HCT116 (cell line): Measurements from ENCODE around the gene ATP6AP1. TPM values are rescaled to one million over a fixed set of nuclear protein-coding genes. Genes with fewer than 3 reads are reported as not detected.

ENCODE experiments used
- ATAC-seq: fragments of 200-7000 bp; cut with Tn5 transposase; 2 replicates; pipeline ENCODE4 v1.9.1; 2020; ENCODE audit warnings: mild to moderate bottlenecking, moderate library complexity
- BruUV-seq: library from RNA; stranded (reverse); fragments of 400-500 nt; replicated peaks from 2 replicates; lab custom pipeline; 2021; lab: Mats Ljungman, UMichigan
- CTCF ChIA-PET: fragments of 300-600 bp; sonication (Branson Sonifier 250); formaldehyde crosslinking; loops from one replicate; lab custom pipeline; 2021; ENCODE audit warnings: antibody characterized with exemption; lab: Charles Lee
- POLR2A ChIA-PET: fragments of 300-600, 350-600 bp; sonication (Branson Sonifier 250); formaldehyde crosslinking; loops from one replicate; lab custom pipeline; 2021; ENCODE audit warnings: antibody characterized with exemption; lab: Charles Lee
- RAD21 ChIA-PET, 2 experiments: fragments of 300-600 bp; sonication (Branson Sonifier 250); formaldehyde crosslinking; loops; one replicate each; lab custom pipeline; 2023; ENCODE audit warnings: low total read pairs in 2 of 2; ENCODE audit not compliant: uncharacterized antibody in 2 of 2, unreplicated experiment in 2 of 2, low non-redundant PET in 1 of 2; lab: Charles Lee
- DNase-seq: peaks from one replicate; pipeline ENCODE4 v3.0.0-alpha.2; 2010; ENCODE audit warnings: low read depth, low spot score
- H2AFZ ChIP-seq: fragments of 200-600 bp; shearing (Covaris generic), sonication (generic); 2 replicates; pipeline ENCODE4 v1.6.1; 2017; ENCODE audit warnings: low read depth, mixed run types, mixed read lengths, antibody characterized with exemption, low read length; ENCODE audit not compliant: poor library complexity, severe bottlenecking
- H3K27ac ChIP-seq: 2 replicates; pipeline ENCODE4 v1.5.1; 2012; ENCODE audit warnings: low read depth, low read length
- H3K27me3 ChIP-seq: fragments of 200-600 bp; sonication (generic); 2 replicates; pipeline ENCODE4 v1.6.1; 2016; ENCODE audit warnings: mixed run types, low read length, mixed read lengths; ENCODE audit not compliant: insufficient read depth
- H3K36me3 ChIP-seq, 2 experiments: fragments of 200-500 bp in 1 of 2; fragments of 200-600 bp in 1 of 2; sonication (Bioruptor generic) in 1 of 2; sonication (generic) in 1 of 2; 2 replicates each; pipeline versions ENCODE4 v1.5.1 to v1.6.1; 2014 to 2016; ENCODE audit warnings: low read length in 2 of 2, inconsistent platforms in 1 of 2, mixed read lengths in 1 of 2, mixed run types in 1 of 2; ENCODE audit not compliant: insufficient read depth in 2 of 2, control insufficient read depth in 1 of 2
- H3K4me1 ChIP-seq, 2 experiments: fragments of 200-600 bp in 1 of 2; sonication (generic) in 1 of 2; 2 replicates each; pipeline versions ENCODE4 v1.5.1 to v1.6.1; 2012 to 2017; ENCODE audit warnings: low read length in 2 of 2, inconsistent platforms in 1 of 2, mild to moderate bottlenecking in 1 of 2, mixed read lengths in 1 of 2, mixed run types in 1 of 2, moderate library complexity in 1 of 2; ENCODE audit not compliant: insufficient read depth in 2 of 2, control insufficient read depth in 1 of 2
- H3K4me2 ChIP-seq: fragments of 200-600 bp; sonication (generic); 2 replicates; pipeline ENCODE4 v1.6.1; 2017; ENCODE audit warnings: mixed run types, low read length, mixed read lengths
- H3K4me3 ChIP-seq, 2 experiments: fragments of 200-600 bp in 1 of 2; sonication (generic) in 1 of 2; replicated peaks in 1 of 2; 2 replicates each; pipeline ENCODE4 v1.5.1; 2011 to 2016; ENCODE audit warnings: low read length in 2 of 2, control low read depth in 1 of 2, low read depth in 1 of 2, mild to moderate bottlenecking in 1 of 2, mixed read lengths in 1 of 2, mixed run types in 1 of 2
- H3K79me2 ChIP-seq: fragments of 200-600 bp; sonication (generic); 2 replicates; pipeline ENCODE4 v1.6.1; 2017; ENCODE audit warnings: mild to moderate bottlenecking, mixed run types, low read length, moderate library complexity, mixed read lengths; ENCODE audit not compliant: insufficient read depth
- H3K9ac ChIP-seq: fragments of 200-600 bp; sonication (generic); 2 replicates; pipeline ENCODE4 v1.6.1; 2016; ENCODE audit warnings: low read length, mixed read lengths
- H3K9me2 ChIP-seq: fragments of 200-600 bp; sonication (generic), shearing (Covaris generic); 2 replicates; pipeline ENCODE4 v1.6.1; 2017; ENCODE audit warnings: mixed run types, mild to moderate bottlenecking, moderate library complexity; ENCODE audit not compliant: insufficient read depth
- H3K9me3 ChIP-seq, 2 experiments: fragments of 200-500 bp in 1 of 2; fragments of 200-600 bp in 1 of 2; sonication (Bioruptor generic) in 1 of 2; sonication (generic) in 1 of 2; 2 replicates each; pipeline ENCODE4 v1.6.1; 2014 to 2017; ENCODE audit warnings: low read length in 2 of 2, mixed read lengths in 2 of 2, inconsistent platforms in 1 of 2, low read depth in 1 of 2, mild to moderate bottlenecking in 1 of 2, mixed run types in 1 of 2, moderate library complexity in 1 of 2; ENCODE audit not compliant: control insufficient read depth in 1 of 2, insufficient read depth in 1 of 2
- H4K20me1 ChIP-seq: fragments of 200-600 bp; sonication (generic), shearing (Covaris generic); 2 replicates; pipeline ENCODE4 v1.6.1; 2017; ENCODE audit warnings: mixed run types, mild to moderate bottlenecking, moderate library complexity; ENCODE audit not compliant: insufficient read depth
- ATF3 ChIP-seq: IDR thresholded peaks from 2 replicates; pipeline ENCODE4 v1.6.1; 2012
- CEBPB ChIP-seq: IDR thresholded peaks from 2 replicates; pipeline ENCODE4 v1.6.1; 2012; ENCODE audit warnings: low read depth
- ELF1 ChIP-seq: IDR thresholded peaks from 2 replicates; pipeline ENCODE4 v1.6.1; 2012; ENCODE audit warnings: low read depth, borderline replicate concordance
- EZH2 ChIP-seq: fragments of 200-600 bp; sonication (generic); IDR thresholded peaks from 2 replicates; pipeline ENCODE4 v1.6.1; 2017; ENCODE audit warnings: antibody characterized with exemption, mixed run types
- POLR2AphosphoS5 ChIP-seq: IDR thresholded peaks from 2 replicates; pipeline ENCODE4 v1.6.1; 2011; ENCODE audit warnings: mild to moderate bottlenecking, low read depth, low read length, moderate library complexity
- REST ChIP-seq: IDR thresholded peaks from 2 replicates; pipeline ENCODE4 v1.6.1; 2012; ENCODE audit warnings: low read depth
- SP1 ChIP-seq: IDR thresholded peaks from 2 replicates; pipeline ENCODE4 v1.6.1; 2012; ENCODE audit warnings: low read depth
- YY1 ChIP-seq: IDR thresholded peaks from 2 replicates; pipeline ENCODE4 v1.6.1; 2011; ENCODE audit warnings: low read length, low read depth, moderate library complexity, mild to moderate bottlenecking; ENCODE audit not compliant: insufficient replicate concordance; ENCODE audit errors: extremely low read depth
- ZNF274 ChIP-seq: fragments of 200-500 bp; sonication (Bioruptor generic); IDR thresholded peaks from 2 replicates; pipeline ENCODE4 v1.6.1; 2014; ENCODE audit warnings: mild to moderate bottlenecking, low read depth, low read length, inconsistent platforms
- intact Hi-C: fragments of 100-400 bp; cut with micrococcal nuclease; formaldehyde crosslinking; loops from 2 replicates; pipeline ENCODE4 v1.10.0; 2022
- total RNA-seq: library from RNA; stranded (reverse); gene quantifications from one replicate; pipeline ENCODE4 v1.2.1, GENCODE V29; 2021; ENCODE audit not compliant: unreplicated experiment

ATP6AP1 gene
- total RNA-seq, 1 experiment from 2014 or later: 53.4 TPM

GRCh38 chrX:154470434-154470833 lies 42.0 kb downstream of the ATP6AP1 start:
- no peak for DNase-seq
- TF ChIP-seq ATF3: no peak
- no peak for TF ChIP-seq ELF1
- no peak for TF ChIP-seq CEBPB
- no peak for TF ChIP-seq YY1
- TF ChIP-seq ZNF274: no peak
- TF ChIP-seq REST: no peak
- no peak for TF ChIP-seq SP1
- TF ChIP-seq EZH2: no peak
- no peak for TF ChIP-seq POLR2AphosphoS5
- TF ChIP-seq, all 23 proteins: peak for 0
- no peak overlapping the region for H3K4me2 ChIP-seq
- ChIA-PET POLR2A (no interaction called here), RAD21 (no interaction called here), CTCF (no interaction called here)
- intact Hi-C loops: no loop called here
- H3K9ac ChIP-seq: no peak overlapping the region
- no peaks in the 10 kb centered on the region for H3K4me1 ChIP-seq
- no TSS peak for BruUV-seq
- no peaks in the 10 kb centered on the region for H3K9me2 ChIP-seq
- H3K36me3 ChIP-seq: peaks cover 0 to 2% of the 10 kb centered on the region in 2 experiments; a peak in 1 of 4 replicates
- no peaks in the 10 kb centered on the region for H4K20me1 ChIP-seq
- ATAC-seq: no peak
- H3K27ac ChIP-seq: no peak overlapping the region
- no peaks in the 10 kb centered on the region for H3K79me2 ChIP-seq
- H3K27me3 ChIP-seq: no peaks in the 10 kb centered on the region
- no peak overlapping the region for H2AFZ ChIP-seq
- H3K9me3 ChIP-seq: no peaks in the 10 kb centered on the region
- no peak overlapping the region for H3K4me3 ChIP-seq
